OCI-LY7 (cell line): ENCODE measurements around the gene CPLANE1. TPM values are rescaled to one million over a fixed set of nuclear protein-coding genes. Genes with fewer than 3 reads are reported as not detected.
"Not testable (repeated sequence)": the region's sequence is repeated elsewhere in the genome, so short reads cannot be mapped to it uniquely, and the experiment has no call there.

Experiments
- BruUV-seq: library from RNA; stranded (reverse); fragments of 400-500 nt; replicated peaks from 2 replicates; lab custom pipeline; 2021; lab: Mats Ljungman, UMichigan
- CTCF ChIA-PET: fragments of 300-600 bp; sonication (Branson Sonifier 250); formaldehyde crosslinking; loops from one replicate; lab custom pipeline; 2022; ENCODE audit warnings: antibody characterized with exemption; ENCODE audit not compliant: unreplicated experiment; lab: Charles Lee
- POLR2A ChIA-PET: fragments of 300-600 bp; sonication (Branson Sonifier 250); formaldehyde crosslinking; loops from one replicate; lab custom pipeline; 2022; ENCODE audit warnings: antibody characterized with exemption; lab: Charles Lee
- DNase-seq: peaks from one replicate; pipeline ENCODE4 v3.0.0-alpha.2; 2015; ENCODE audit warnings: low spot score
- H2AFZ ChIP-seq: fragments of 200-600 bp; sonication (generic), shearing (Covaris generic); 2 replicates; pipeline ENCODE4 v1.6.1; 2014; ENCODE audit warnings: mild to moderate bottlenecking, antibody characterized with exemption, low read length, moderate library complexity
- H3K27ac ChIP-seq: fragments of 200-600 bp; sonication (generic); 2 replicates; pipeline ENCODE4 v1.5.1; 2014; ENCODE audit warnings: mixed run types, low read depth, mild to moderate bottlenecking, moderate library complexity, low read length, inconsistent platforms; ENCODE audit not compliant: poor library complexity, severe bottlenecking
- H3K36me3 ChIP-seq: fragments of 200-600 bp; sonication (generic); 2 replicates; pipeline ENCODE4 v1.6.1; 2014; ENCODE audit warnings: mild to moderate bottlenecking, antibody characterized with exemption, low read length, moderate library complexity, mixed read lengths; ENCODE audit not compliant: insufficient read depth
- H3K4me1 ChIP-seq: fragments of 200-600 bp; sonication (generic); 2 replicates; pipeline ENCODE4 v1.5.1; 2014; ENCODE audit warnings: mild to moderate bottlenecking, low read length; ENCODE audit not compliant: insufficient read depth, poor library complexity, severe bottlenecking
- H3K4me2 ChIP-seq: fragments of 200-600 bp; sonication (generic); 2 replicates; pipeline ENCODE4 v1.6.1; 2014; ENCODE audit warnings: mild to moderate bottlenecking, low read length
- H3K4me3 ChIP-seq: fragments of 200-600 bp; sonication (generic); 2 replicates; pipeline ENCODE4 v1.5.1; 2014; ENCODE audit warnings: mild to moderate bottlenecking, low read depth, low read length; ENCODE audit not compliant: poor library complexity, severe bottlenecking
- H3K79me2 ChIP-seq: fragments of 200-600 bp; sonication (generic); 2 replicates; pipeline ENCODE4 v1.6.1; 2016; ENCODE audit warnings: low read depth, mild to moderate bottlenecking, low read length, moderate library complexity, mixed read lengths; ENCODE audit not compliant: insufficient read depth
- H3K9me2 ChIP-seq: fragments of 200-600 bp; sonication (generic); 2 replicates; pipeline ENCODE4 v1.6.1; 2016; ENCODE audit warnings: mild to moderate bottlenecking, low read length, mixed read lengths; ENCODE audit not compliant: insufficient read depth
- H3K9me3 ChIP-seq: fragments of 200-600 bp; sonication (generic); 2 replicates; pipeline ENCODE4 v1.6.1; 2014; ENCODE audit warnings: mild to moderate bottlenecking, mixed run types, low read length, mixed read lengths
- H4K20me1 ChIP-seq: fragments of 200-600 bp; sonication (generic); 2 replicates; pipeline ENCODE4 v1.6.1; 2014; ENCODE audit warnings: mild to moderate bottlenecking, antibody characterized with exemption, low read length, moderate library complexity, mixed read lengths; ENCODE audit not compliant: insufficient read depth
- EZH2phosphoT487 ChIP-seq: fragments of 200-600 bp; sonication (generic); IDR thresholded peaks from 2 replicates; pipeline ENCODE4 v1.6.1; 2018; ENCODE audit warnings: low read depth, borderline replicate concordance, mild to moderate bottlenecking, mixed run types, antibody characterized with exemption, low read length, moderate library complexity, mixed read lengths
- intact Hi-C: fragments of 100-400 bp; cut with micrococcal nuclease; formaldehyde crosslinking; loops from one replicate; pipeline ENCODE4 v1.10.0; 2022; ENCODE audit not compliant: unreplicated experiment
- total RNA-seq, 2 experiments: library from RNA; depleted of rRNA in 1 of 2; stranded (reverse); fragments of >200 nt in 1 of 2; shearing (Covaris generic) in 1 of 2; gene quantifications; 2 replicates each; pipeline ENCODE4 v1.2.3, GENCODE V29; 2014 to 2022
- TF ChIP-seq, protein P1 (sequence below): fragments of 200-600 bp; sonication (generic); conservative IDR thresholded peaks from 2 replicates; pipeline ENCODE4 v1.5.1; 2014; ENCODE audit warnings: mild to moderate bottlenecking, antibody characterized with exemption, low read length, moderate library complexity, mixed read lengths

CPLANE1 gene
- total RNA-seq, 2 experiments from 2014 or later: 0.21 TPM; not detected in 1

GRCh38 chr5:37103302-37103701, 145.9 kb downstream of the CPLANE1 start:
- Histone ChIP-seq H3K27ac (no peak overlapping the region), H3K9me3 (no peaks in the 10 kb centered on the region), H3K4me2 (no peak overlapping the region), H3K36me3 (no peaks in the 10 kb centered on the region), H3K79me2 (no peaks in the 10 kb centered on the region), H4K20me1 (no peaks in the 10 kb centered on the region), H2AFZ (no peak overlapping the region), H3K4me3 (no peak overlapping the region), H3K4me1 (no peaks in the 10 kb centered on the region), H3K9me2 (no peaks in the 10 kb centered on the region)
- CTCF ChIA-PET: no interaction called here
- POLR2A ChIA-PET: interaction anchor here (0.6 kb wide), 1 partner anchor 91 kb away, joined by 3 read pairs; no protein-coding TSS in a partner anchor
- intact Hi-C loops: no loop called here
- no peak for DNase-seq
- no TSS peak for BruUV-seq
- TF ChIP-seq EZH2phosphoT487: no peak
- TF ChIP-seq, protein P1, sequence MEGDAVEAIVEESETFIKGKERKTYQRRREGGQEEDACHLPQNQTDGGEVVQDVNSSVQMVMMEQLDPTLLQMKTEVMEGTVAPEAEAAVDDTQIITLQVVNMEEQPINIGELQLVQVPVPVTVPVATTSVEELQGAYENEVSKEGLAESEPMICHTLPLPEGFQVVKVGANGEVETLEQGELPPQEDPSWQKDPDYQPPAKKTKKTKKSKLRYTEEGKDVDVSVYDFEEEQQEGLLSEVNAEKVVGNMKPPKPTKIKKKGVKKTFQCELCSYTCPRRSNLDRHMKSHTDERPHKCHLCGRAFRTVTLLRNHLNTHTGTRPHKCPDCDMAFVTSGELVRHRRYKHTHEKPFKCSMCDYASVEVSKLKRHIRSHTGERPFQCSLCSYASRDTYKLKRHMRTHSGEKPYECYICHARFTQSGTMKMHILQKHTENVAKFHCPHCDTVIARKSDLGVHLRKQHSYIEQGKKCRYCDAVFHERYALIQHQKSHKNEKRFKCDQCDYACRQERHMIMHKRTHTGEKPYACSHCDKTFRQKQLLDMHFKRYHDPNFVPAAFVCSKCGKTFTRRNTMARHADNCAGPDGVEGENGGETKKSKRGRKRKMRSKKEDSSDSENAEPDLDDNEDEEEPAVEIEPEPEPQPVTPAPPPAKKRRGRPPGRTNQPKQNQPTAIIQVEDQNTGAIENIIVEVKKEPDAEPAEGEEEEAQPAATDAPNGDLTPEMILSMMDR: no peak

DNA sequence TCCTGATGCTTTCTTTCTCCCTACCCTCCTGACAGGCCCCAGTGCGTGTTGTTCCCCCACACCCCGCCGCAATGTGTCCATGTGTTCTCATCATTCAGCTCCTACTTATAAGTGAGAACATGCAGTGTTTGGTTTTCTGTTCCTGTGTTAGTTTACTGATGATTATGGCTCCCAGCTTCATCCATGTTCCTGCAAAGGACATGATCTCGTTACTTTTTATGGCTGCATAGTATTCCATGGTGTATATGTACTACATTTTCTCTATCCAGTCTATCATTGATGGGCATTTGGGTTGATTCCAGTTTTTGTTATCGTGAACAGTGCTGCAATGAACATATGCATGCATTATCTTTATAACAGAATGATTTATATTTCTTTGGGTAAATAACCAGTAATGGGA, 149.9 kb downstream of the CPLANE1 start:
- H3K4me1 ChIP-seq, H3K4me2 ChIP-seq, H2AFZ ChIP-seq, H3K79me2 ChIP-seq, BruUV-seq, H3K4me3 ChIP-seq, CTCF ChIA-PET, H3K27ac ChIP-seq, DNase-seq, H4K20me1 ChIP-seq, POLR2A ChIA-PET, H3K36me3 ChIP-seq, H3K9me2 ChIP-seq, intact Hi-C loops, H3K9me3 ChIP-seq: not testable (repeated sequence)

GRCh38 chr5:37093795-37094194, 155.4 kb downstream of the CPLANE1 start:
- intact Hi-C loops: not testable (repeated sequence)

GRCh38 chr5:37090781-37091180, 158.4 kb downstream of the CPLANE1 start:
- no peak overlapping the region for H2AFZ ChIP-seq
- BruUV-seq: no TSS peak
- H3K9me3 ChIP-seq: no peaks in the 10 kb centered on the region
- ChIA-PET CTCF (no interaction called here), POLR2A (no interaction called here)
- no peaks in the 10 kb centered on the region for H3K36me3 ChIP-seq
- H3K4me2 ChIP-seq: no peak overlapping the region
- TF ChIP-seq, protein P1: no peak
- TF ChIP-seq EZH2phosphoT487: no peak
- no peak overlapping the region for H3K4me3 ChIP-seq
- H3K4me1 ChIP-seq: no peaks in the 10 kb centered on the region
- no peak for DNase-seq
- H3K79me2 ChIP-seq: no peaks in the 10 kb centered on the region
- H3K9me2 ChIP-seq: no peaks in the 10 kb centered on the region
- H4K20me1 ChIP-seq: no peaks in the 10 kb centered on the region
- intact Hi-C loops: no loop called here
- H3K27ac ChIP-seq: no peak overlapping the region

More at GRCh38 chr5:37093795-37094194, 155.4 kb downstream of the CPLANE1 start:
- H3K4me1 ChIP-seq, H3K36me3 ChIP-seq, H3K4me3 ChIP-seq, H3K4me2 ChIP-seq, H3K9me2 ChIP-seq, CTCF ChIA-PET, POLR2A ChIA-PET, BruUV-seq, DNase-seq, H3K79me2 ChIP-seq, H4K20me1 ChIP-seq, H2AFZ ChIP-seq, H3K9me3 ChIP-seq, H3K27ac ChIP-seq: not testable (repeated sequence)
